GM18861 (cell line): ENCODE data around the gene SCUBE1.
A peak's percentile ranks its signal among the peaks of the same experiment; 100 is the strongest.
"Not testable (repeated sequence)": the region's sequence is repeated elsewhere in the genome, so short reads cannot be mapped to it uniquely, and the experiment has no call there.

Experiments
- ATAC-seq: cut with Tn5 transposase; IDR thresholded peaks from one replicate; pipeline ENCODE4 v1.9.1; 2021; ENCODE audit not compliant: unreplicated experiment

Gene SCUBE1

GRCh38 chr22:43281394-43281793 lies 61.8 kb downstream of the SCUBE1 start:
- ATAC-seq, result no peak

GRCh38 chr22:43280523-43280886 lies 62.7 kb downstream of the SCUBE1 start:
- ATAC-seq, result not testable (repeated sequence)

- no peak for ATAC-seq
These were observed 63.2 kb downstream of the SCUBE1 start for GRCh38 chr22:43279867-43280522.

DNA sequence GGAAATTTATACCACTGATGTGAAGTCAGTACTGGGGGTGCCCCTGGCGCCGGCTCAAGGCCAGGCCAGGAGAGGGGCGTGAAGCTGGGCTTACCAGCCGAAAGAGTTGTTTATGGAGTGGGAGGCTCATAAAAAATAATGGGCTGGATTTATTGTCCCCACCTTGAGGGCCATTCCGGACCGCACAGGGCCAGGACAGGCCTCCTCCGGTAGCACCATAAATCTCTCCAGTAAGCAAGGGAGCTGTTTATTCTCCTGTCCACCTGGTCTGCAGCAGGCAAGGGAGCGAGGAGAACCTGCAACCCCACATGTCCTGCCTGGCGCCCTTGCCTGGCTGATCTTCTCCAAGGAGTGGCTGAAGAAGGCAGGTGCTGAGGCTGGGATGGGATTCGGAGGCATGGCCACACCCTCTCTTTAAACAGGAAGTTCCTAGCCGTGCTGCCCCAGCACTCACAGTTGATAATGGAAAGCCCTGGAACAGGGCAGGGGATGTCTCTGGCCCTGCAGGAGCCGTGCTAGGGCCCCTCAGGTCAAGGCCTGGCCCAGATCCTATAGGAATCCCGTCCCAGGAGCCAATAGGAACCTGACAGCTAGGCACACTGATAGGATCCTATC lies 65.1 kb downstream of the SCUBE1 start:
- ATAC-seq, result no peak

- no peak for ATAC-seq
These were observed 66.1 kb downstream of the SCUBE1 start for GRCh38 chr22:43277091-43277490.

GRCh38 chr22:43276321-43276720 lies 66.9 kb downstream of the SCUBE1 start:
- no peak for ATAC-seq

DNA sequence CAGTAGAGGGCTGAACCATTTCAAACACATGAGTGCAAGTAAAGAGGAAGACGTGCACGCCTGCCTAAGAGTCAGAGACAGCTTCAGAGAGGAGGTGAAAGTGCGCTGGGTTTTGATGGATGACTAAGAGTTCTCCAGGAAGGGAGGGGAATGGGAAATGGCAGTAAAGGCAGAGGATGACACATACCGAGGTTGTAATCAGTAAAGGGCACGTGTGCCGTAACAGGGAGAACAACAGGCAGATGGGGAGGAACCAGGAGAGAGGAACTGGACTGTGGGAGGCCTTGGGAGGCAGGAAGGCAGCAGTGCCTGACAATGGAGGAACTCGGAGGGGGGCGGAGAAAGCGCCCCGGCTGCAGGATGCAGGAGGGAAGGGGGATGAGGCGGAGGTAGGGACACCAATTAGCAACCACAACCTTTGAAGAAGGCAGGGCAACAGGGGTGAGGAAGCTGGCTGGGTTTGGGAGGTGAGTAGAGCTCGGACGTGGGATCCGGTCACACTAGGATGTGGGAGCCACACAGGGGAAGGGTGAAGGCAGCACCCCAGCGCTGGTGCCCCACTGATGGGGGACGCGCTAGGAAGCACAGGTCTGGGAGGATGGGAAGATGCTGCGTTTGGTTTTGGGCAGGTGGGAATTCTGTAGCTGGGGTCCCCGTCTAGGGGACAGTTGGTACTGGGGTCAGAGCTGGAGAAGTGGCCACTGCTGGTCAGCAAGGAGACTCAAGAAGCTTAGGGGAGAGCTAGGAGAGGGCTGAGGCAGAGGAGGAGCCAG lies 67.4 kb downstream of the SCUBE1 start:
- ATAC-seq, result no peak

- no peak for ATAC-seq
These were observed 68.5 kb downstream of the SCUBE1 start for GRCh38 chr22:43274595-43275240.

GRCh38 chr22:43273902-43274484 lies 69.2 kb downstream of the SCUBE1 start:
- ATAC-seq, result no peak

GRCh38 chr22:43272869-43273318 lies 70.3 kb downstream of the SCUBE1 start:
- ATAC-seq, result no peak

GRCh38 chr22:43272301-43272700 lies 70.9 kb downstream of the SCUBE1 start:
- no peak for ATAC-seq

GRCh38 chr22:43270949-43271348 lies 72.2 kb downstream of the SCUBE1 start:
- ATAC-seq, result no peak

- ATAC-seq, result no peak
These were observed 72.8 kb downstream of the SCUBE1 start for GRCh38 chr22:43270314-43270908.

DNA sequence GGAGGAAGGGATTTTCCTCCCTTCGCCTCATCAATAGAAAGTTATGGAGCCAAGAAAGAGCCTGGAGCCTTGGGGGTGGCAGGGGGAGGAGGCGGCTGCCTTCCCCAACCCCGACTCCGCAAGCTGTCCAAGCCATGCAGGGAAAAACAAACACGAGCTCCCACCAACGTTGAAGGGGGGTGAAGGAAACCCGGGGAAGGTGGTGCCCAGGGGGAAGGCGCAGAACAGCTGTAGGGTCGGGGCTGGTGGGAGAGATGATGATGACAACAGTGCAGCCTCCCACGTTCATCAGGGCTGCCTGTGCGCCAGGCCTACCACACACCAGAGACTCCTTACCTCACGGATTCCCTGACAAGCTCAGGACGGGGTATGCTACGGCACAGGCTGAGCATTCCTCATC lies 73.5 kb downstream of the SCUBE1 start:
- ATAC-seq, result no peak

- ATAC-seq, result no peak
These were observed 73.9 kb downstream of the SCUBE1 start for GRCh38 chr22:43269246-43269645.

DNA sequence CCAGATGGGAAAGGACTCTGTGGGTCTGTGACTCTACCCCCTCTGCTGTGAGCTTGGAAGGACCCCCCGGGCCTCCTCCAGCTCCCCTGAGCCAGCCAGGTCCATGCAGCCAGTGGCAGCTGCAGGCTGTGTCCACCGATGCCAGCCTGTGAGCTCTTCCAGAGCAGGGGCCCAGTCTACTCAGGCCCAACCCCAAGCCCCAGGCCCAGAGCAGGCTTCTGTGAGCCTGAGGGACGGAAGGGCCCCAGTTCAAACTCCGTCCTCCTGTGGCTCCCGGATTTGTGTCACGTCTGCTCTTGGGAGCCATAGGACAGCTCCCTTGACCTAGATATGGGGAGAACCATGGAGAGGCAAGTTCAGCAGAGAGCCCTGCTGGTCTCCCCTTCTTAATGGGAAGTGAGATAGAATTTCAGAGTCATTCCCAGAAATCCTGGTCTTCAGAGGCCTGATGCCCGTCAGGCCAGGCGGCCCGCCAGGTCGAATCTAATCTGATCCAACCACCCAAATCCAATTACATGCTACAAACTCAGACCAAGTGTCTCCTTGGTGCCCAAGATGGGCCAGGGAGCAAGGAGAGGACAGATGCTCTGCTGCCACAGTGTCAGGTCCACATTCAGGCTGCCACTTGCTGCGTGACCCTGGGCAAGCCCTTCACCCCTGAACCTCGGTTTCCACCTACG lies 75.1 kb downstream of the SCUBE1 start:
- ATAC-seq, result no peak

GRCh38 chr22:43267332-43267980 lies 75.7 kb downstream of the SCUBE1 start:
- ATAC-seq, result no peak

DNA sequence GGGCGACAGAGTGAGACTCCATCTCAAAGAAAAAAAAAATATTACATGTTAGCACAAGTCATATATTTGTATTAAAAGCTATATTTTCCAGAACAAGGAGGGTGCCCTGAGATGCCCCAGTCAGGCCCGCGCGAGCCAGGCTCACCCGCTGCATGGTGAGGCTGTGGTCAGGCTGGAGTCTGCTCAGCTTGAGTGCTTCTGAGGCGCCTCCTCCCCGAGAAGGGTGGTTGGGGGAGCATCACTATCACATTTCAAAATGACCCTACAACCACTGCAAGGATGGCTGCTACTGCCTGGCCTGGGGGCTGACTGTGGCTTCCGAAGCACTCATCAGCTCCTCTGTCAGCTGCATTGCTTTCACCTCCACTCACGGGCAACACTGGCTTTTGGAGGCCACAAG lies 77.1 kb downstream of the SCUBE1 start:
- no peak for ATAC-seq

GRCh38 chr22:43263645-43264514 lies 79.3 kb downstream of the SCUBE1 start:
- ATAC-seq, result peak; percentile 72
